ENCODE data around the gene SEC24D.

DNA sequence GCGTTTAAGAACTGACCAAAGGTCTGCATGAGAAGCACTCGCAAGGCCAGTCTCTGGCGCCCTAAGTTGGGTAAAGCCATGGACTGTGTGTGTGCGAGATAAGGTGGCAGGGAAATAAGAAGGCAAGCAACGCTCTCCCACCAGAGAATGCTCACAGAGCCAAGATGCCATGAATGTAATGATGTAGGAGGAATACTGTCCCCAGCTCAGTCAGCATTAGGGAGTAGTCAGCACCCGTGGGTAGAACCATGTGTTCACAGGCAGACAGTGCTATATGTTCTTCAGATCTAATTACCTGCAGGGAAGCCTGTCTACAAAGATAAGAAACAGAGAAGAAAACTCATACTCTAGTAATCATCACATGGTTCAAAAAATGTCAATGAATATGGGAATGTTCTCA is 68.8 kb downstream of the SEC24D start:
- TF ChIP-seq EP300 (IDR thresholded peaks at IDR 0.05) (no peak), POLR2A (IDR thresholded peaks at IDR 0.05) (no peak)
- TF ChIP-seq, protein P1, sequence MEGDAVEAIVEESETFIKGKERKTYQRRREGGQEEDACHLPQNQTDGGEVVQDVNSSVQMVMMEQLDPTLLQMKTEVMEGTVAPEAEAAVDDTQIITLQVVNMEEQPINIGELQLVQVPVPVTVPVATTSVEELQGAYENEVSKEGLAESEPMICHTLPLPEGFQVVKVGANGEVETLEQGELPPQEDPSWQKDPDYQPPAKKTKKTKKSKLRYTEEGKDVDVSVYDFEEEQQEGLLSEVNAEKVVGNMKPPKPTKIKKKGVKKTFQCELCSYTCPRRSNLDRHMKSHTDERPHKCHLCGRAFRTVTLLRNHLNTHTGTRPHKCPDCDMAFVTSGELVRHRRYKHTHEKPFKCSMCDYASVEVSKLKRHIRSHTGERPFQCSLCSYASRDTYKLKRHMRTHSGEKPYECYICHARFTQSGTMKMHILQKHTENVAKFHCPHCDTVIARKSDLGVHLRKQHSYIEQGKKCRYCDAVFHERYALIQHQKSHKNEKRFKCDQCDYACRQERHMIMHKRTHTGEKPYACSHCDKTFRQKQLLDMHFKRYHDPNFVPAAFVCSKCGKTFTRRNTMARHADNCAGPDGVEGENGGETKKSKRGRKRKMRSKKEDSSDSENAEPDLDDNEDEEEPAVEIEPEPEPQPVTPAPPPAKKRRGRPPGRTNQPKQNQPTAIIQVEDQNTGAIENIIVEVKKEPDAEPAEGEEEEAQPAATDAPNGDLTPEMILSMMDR (IDR thresholded peaks at IDR 0.05), result no peak
